ENCODE measurements around the gene INSIG2. TPM values are rescaled to one million over a fixed set of nuclear protein-coding genes. Genes with fewer than 3 reads are reported as not detected.

The INSIG2 gene
- total and polyA plus RNA-seq, 12 donors, result 5.1 to 18.2 (median 9.5) TPM

- DNase-seq, result no peak
- WGBS, 4 donors, result 66 to 88% (median 83%) methylated on average over 6 of the region's 6 CpGs
- Histone ChIP-seq H3K9me3 (replicated peaks in 1 of 3) (no peaks in the 10 kb centered on the region), H3K4me3 (no peak overlapping the region), H3K27me3 (no peaks in the 10 kb centered on the region), H3K36me3 (replicated peaks in 1 of 2) (no peaks in the 10 kb centered on the region), H3K4me1 (replicated peaks in 1 of 2) (peaks cover 0 to 6% of the 10 kb centered on the region in 2 donors), H3K27ac (no peak overlapping the region)
- intact Hi-C loops (cut with DNase I), result no loop called here
- TF ChIP-seq POLR2A (IDR thresholded peaks at IDR 0.05) (no peak), CTCF (IDR thresholded peaks at IDR 0.05) (no peak)
Observed at GRCh38 chr2:118102433-118103082, 14.3 kb downstream of the INSIG2 start.

GRCh38 chr2:118103951-118104940, 16.0 kb downstream of the INSIG2 start:
- Histone ChIP-seq H3K9me3 (replicated peaks in 1 of 3) (no peaks in the 10 kb centered on the region), H3K27me3 (no peaks in the 10 kb centered on the region), H3K36me3 (replicated peaks in 1 of 2) (no peaks in the 10 kb centered on the region), H3K4me1 (replicated peaks in 1 of 2) (peaks cover 0 to 6% of the 10 kb centered on the region in 2 donors), H3K27ac (no peak overlapping the region), H3K4me3 (no peak overlapping the region)
- 79 to 89% (median 83%) methylated on average over 2 of the region's 2 CpGs for WGBS, 4 donors
- intact Hi-C loops (cut with DNase I), result no loop called here
- TF ChIP-seq POLR2A (IDR thresholded peaks at IDR 0.05) (no peak), CTCF (IDR thresholded peaks at IDR 0.05) (no peak)
- DNase-seq, result no peak

GRCh38 chr2:118105497-118105896, 17.2 kb downstream of the INSIG2 start:
- no peak for DNase-seq
- 72 to 83% (median 82%) methylated on average over 4 of the region's 4 CpGs for WGBS, 4 donors
- Histone ChIP-seq H3K36me3 (replicated peaks in 1 of 2) (no peaks in the 10 kb centered on the region), H3K4me3 (no peak overlapping the region), H3K4me1 (replicated peaks in 1 of 2) (peaks cover 0 to 6% of the 10 kb centered on the region in 2 donors), H3K9me3 (replicated peaks in 1 of 3) (no peaks in the 10 kb centered on the region), H3K27ac (no peak overlapping the region), H3K27me3 (no peaks in the 10 kb centered on the region)
- no peak for TF ChIP-seq CTCF (IDR thresholded peaks at IDR 0.05)
- intact Hi-C loops (cut with DNase I), result no loop called here

GRCh38 chr2:118106926-118107325, 18.7 kb downstream of the INSIG2 start:
- intact Hi-C loops (cut with DNase I), result no loop called here
- Histone ChIP-seq H3K4me1 (replicated peaks in 1 of 2) (peaks cover 0 to 6% of the 10 kb centered on the region in 2 donors), H3K27me3 (no peaks in the 10 kb centered on the region), H3K27ac (no peak overlapping the region), H3K9me3 (replicated peaks in 1 of 3) (no peaks in the 10 kb centered on the region), H3K36me3 (replicated peaks in 1 of 2) (no peaks in the 10 kb centered on the region), H3K4me3 (no peak overlapping the region)
- no peak for DNase-seq
- 82 to 88% (median 85%) methylated on average over 3 of the region's 3 CpGs for WGBS, 4 donors
- TF ChIP-seq POLR2A (IDR thresholded peaks at IDR 0.05) (no peak), CTCF (IDR thresholded peaks at IDR 0.05) (no peak)

All from adrenal gland (tissue), 12 donors.